H1 (cell line): ENCODE data around the gene MRPL11. TPM values are rescaled to one million over a fixed set of nuclear protein-coding genes. Genes with fewer than 3 reads are reported as not detected.

ENCODE experiments used
- CHD7 ChIP-seq: fragments of 300-600 bp; sonication (generic); IDR thresholded peaks from 2 replicates; pipeline ENCODE4 v1.7.1; 2012; ENCODE audit warnings: low read length, moderate library complexity, mild to moderate bottlenecking, inconsistent platforms; ENCODE audit not compliant: insufficient replicate concordance
- MAFK ChIP-seq: IDR thresholded peaks from 2 replicates; pipeline ENCODE4 v1.6.1; 2012; ENCODE audit warnings: low read depth, mild to moderate bottlenecking, improper control_type of control experiment, low read length
- POU5F1 ChIP-seq: IDR thresholded peaks from 2 replicates; pipeline ENCODE4 v1.6.1; 2011; ENCODE audit warnings: low read depth, mild to moderate bottlenecking, low read length, moderate library complexity
- polyA plus RNA-seq, 7 experiments: library from polyadenylated mRNA; depleted of rRNA in 3 of 7; stranded (reverse) in 5 of 7; unstranded in 2 of 7; fragments of >200 nt in 5 of 7; fragments of 200-250 nt in 2 of 7; gene quantifications; 1 replicate in 5 of 7; 2 replicates in 1 of 7; 4 replicates in 1 of 7; pipeline versions ENCODE4 v1.2.1 to v1.2.3, GENCODE V29; 2011 to 2013; ENCODE audit warnings: missing spikeins in 2 of 7, mixed read lengths in 2 of 7
- total RNA-seq: library from RNA; stranded (reverse); fragmentation: NEBNext Ultra II Directional; extraction: Animal tissue kit (Norgen Biotek cat#: 25700); gene quantifications from 2 replicates; pipeline ENCODE4 v1.2.1, GENCODE V29; 2021

The MRPL11 gene
- total and polyA plus RNA-seq, 2 of the 8 experiments (the other 6 are each of a cell fraction or from before 2014, with no cell fraction given), result 105 to 141 TPM

GRCh38 chr11:66457826-66458225 is 19.2 kb upstream of the MRPL11 start (continued):
- TF ChIP-seq MAFK (no peak), POU5F1 (no peak), CHD7 (no peak)
